DOHH2 (cell line): ENCODE data around the gene MAD2L1BP.

ENCODE experiments used
- EZH2phosphoT487 ChIP-seq: fragments of 200-600 bp; sonication (generic); IDR thresholded peaks from 2 replicates; pipeline ENCODE4 v1.6.1; 2017; ENCODE audit warnings: borderline replicate concordance, mild to moderate bottlenecking, antibody characterized with exemption, low read length, moderate library complexity, mixed read lengths
- TF ChIP-seq, protein P1 (sequence below): fragments of 200-600 bp; sonication (generic); IDR thresholded peaks from one replicate; pipeline ENCODE4 v1.5.1; 2014; ENCODE audit warnings: antibody characterized with exemption, mild to moderate bottlenecking, low read depth, low read length; ENCODE audit not compliant: poor library complexity, severe bottlenecking

DNA sequence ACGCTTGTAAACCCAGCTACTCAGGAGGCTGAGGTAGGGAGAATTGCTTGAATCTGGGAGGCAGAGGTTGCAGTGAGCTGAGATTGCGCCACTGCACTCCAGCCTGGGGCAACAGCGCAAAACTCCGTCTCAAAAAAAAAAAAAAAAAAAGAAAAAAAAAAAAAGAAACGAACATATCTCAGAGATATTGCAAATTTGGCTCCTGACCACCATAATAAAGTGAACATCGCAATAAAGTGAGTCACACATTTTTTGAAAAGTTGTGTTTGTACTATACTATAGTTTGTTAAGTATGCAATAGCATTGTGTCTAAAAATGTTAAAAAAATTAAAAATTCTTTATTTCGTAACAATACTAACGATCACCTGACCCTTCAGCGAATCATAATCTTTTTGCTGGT lies 22.5 kb downstream of the MAD2L1BP start:
- TF ChIP-seq, protein P1, sequence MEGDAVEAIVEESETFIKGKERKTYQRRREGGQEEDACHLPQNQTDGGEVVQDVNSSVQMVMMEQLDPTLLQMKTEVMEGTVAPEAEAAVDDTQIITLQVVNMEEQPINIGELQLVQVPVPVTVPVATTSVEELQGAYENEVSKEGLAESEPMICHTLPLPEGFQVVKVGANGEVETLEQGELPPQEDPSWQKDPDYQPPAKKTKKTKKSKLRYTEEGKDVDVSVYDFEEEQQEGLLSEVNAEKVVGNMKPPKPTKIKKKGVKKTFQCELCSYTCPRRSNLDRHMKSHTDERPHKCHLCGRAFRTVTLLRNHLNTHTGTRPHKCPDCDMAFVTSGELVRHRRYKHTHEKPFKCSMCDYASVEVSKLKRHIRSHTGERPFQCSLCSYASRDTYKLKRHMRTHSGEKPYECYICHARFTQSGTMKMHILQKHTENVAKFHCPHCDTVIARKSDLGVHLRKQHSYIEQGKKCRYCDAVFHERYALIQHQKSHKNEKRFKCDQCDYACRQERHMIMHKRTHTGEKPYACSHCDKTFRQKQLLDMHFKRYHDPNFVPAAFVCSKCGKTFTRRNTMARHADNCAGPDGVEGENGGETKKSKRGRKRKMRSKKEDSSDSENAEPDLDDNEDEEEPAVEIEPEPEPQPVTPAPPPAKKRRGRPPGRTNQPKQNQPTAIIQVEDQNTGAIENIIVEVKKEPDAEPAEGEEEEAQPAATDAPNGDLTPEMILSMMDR = no peak
- no peak for TF ChIP-seq EZH2phosphoT487
